Activated naive CD8-positive, alpha-beta T cell (primary cell): ENCODE data around the gene ANXA11.
A peak's percentile ranks its signal among the peaks of the same experiment; 100 is the strongest.
"Not testable (repeated sequence)": the region's sequence is repeated elsewhere in the genome, so short reads cannot be mapped to it uniquely, and the experiment has no call there.

ENCODE experiments used
- H3K27ac Mint-ChIP-seq: one replicate; pipeline ENCODE4 v1.8.0; 2021; ENCODE audit warnings: mixed read lengths
- H3K27me3 Mint-ChIP-seq: one replicate; pipeline ENCODE4 v1.8.0; 2021; ENCODE audit warnings: mixed read lengths
- H3K36me3 Mint-ChIP-seq: one replicate; pipeline ENCODE4 v1.8.0; 2021; ENCODE audit warnings: mixed read lengths
- H3K4me1 Mint-ChIP-seq: one replicate; pipeline ENCODE4 v1.8.0; 2021; ENCODE audit warnings: low read depth, mixed read lengths
- H3K4me3 Mint-ChIP-seq: one replicate; pipeline ENCODE4 v1.8.0; 2021; ENCODE audit warnings: mild to moderate bottlenecking, mixed read lengths
- H3K9me3 Mint-ChIP-seq: one replicate; pipeline ENCODE4 v1.8.0; 2021; ENCODE audit warnings: low read depth, mixed read lengths

Gene ANXA11

GRCh38 chr10:80154978-80155695 lies 50.2 kb downstream of the ANXA11 start:
- H3K4me3 Mint-ChIP-seq: no peak overlapping the region
- H3K27ac Mint-ChIP-seq: peak overlapping the region; percentile 59
- no peaks in the 10 kb centered on the region for H3K27me3 Mint-ChIP-seq
- H3K4me1 Mint-ChIP-seq: peaks cover 19% of the 10 kb centered on the region
- H3K9me3 Mint-ChIP-seq: no peaks in the 10 kb centered on the region
- peaks cover 27% of the 10 kb centered on the region for H3K36me3 Mint-ChIP-seq

GRCh38 chr10:80154626-80154977 lies 50.7 kb downstream of the ANXA11 start:
- peaks cover 19% of the 10 kb centered on the region for H3K4me1 Mint-ChIP-seq
- peak overlapping the region; percentile 7 for H3K27ac Mint-ChIP-seq
- no peaks in the 10 kb centered on the region for H3K27me3 Mint-ChIP-seq
- peaks cover 28% of the 10 kb centered on the region for H3K36me3 Mint-ChIP-seq
- H3K4me3 Mint-ChIP-seq: no peak overlapping the region
- H3K9me3 Mint-ChIP-seq: no peaks in the 10 kb centered on the region

- Mint-ChIP-seq H3K4me1 (peaks cover 16% of the 10 kb centered on the region), H3K27me3 (no peaks in the 10 kb centered on the region), H3K4me3 (no peak overlapping the region), H3K9me3 (no peaks in the 10 kb centered on the region), H3K36me3 (peaks cover 33% of the 10 kb centered on the region), H3K27ac (peak overlapping the region; percentile 78)
Measured at GRCh38 chr10:80153460-80153859, 51.9 kb downstream of the ANXA11 start.

GRCh38 chr10:80152820-80153219 lies 52.5 kb downstream of the ANXA11 start:
- H3K4me3 Mint-ChIP-seq: no peak overlapping the region
- peaks cover 15% of the 10 kb centered on the region for H3K4me1 Mint-ChIP-seq
- H3K27me3 Mint-ChIP-seq: no peaks in the 10 kb centered on the region
- H3K9me3 Mint-ChIP-seq: no peaks in the 10 kb centered on the region
- peak overlapping the region; percentile 73 for H3K27ac Mint-ChIP-seq
- peaks cover 33% of the 10 kb centered on the region for H3K36me3 Mint-ChIP-seq

GRCh38 chr10:80150172-80150571 lies 55.2 kb downstream of the ANXA11 start:
- no peak overlapping the region for H3K4me3 Mint-ChIP-seq
- H3K4me1 Mint-ChIP-seq: peaks cover 8% of the 10 kb centered on the region
- peak overlapping the region; percentile 72 for H3K27ac Mint-ChIP-seq
- H3K9me3 Mint-ChIP-seq: no peaks in the 10 kb centered on the region
- no peaks in the 10 kb centered on the region for H3K27me3 Mint-ChIP-seq
- peaks cover 31% of the 10 kb centered on the region for H3K36me3 Mint-ChIP-seq

- Mint-ChIP-seq H3K9me3 (no peaks in the 10 kb centered on the region), H3K27me3 (no peaks in the 10 kb centered on the region), H3K4me1 (peaks cover 15% of the 10 kb centered on the region), H3K36me3 (peaks cover 31% of the 10 kb centered on the region), H3K27ac (peak overlapping the region; percentile 16), H3K4me3 (no peak overlapping the region)
Measured at GRCh38 chr10:80149123-80149522, 56.2 kb downstream of the ANXA11 start.

GRCh38 chr10:80148166-80148805 lies 57.1 kb downstream of the ANXA11 start:
- Mint-ChIP-seq H3K27ac (peak overlapping the region; percentile 34), H3K27me3 (no peaks in the 10 kb centered on the region), H3K36me3 (peaks cover 29% of the 10 kb centered on the region), H3K4me3 (no peak overlapping the region), H3K4me1 (peaks cover 21% of the 10 kb centered on the region), H3K9me3 (no peaks in the 10 kb centered on the region)

- H3K27ac Mint-ChIP-seq: no peak overlapping the region
- no peak overlapping the region for H3K4me3 Mint-ChIP-seq
- H3K9me3 Mint-ChIP-seq: no peaks in the 10 kb centered on the region
- peaks cover 21% of the 10 kb centered on the region for H3K36me3 Mint-ChIP-seq
- no peaks in the 10 kb centered on the region for H3K27me3 Mint-ChIP-seq
- H3K4me1 Mint-ChIP-seq: peaks cover 19% of the 10 kb centered on the region
Measured at GRCh38 chr10:80146918-80147317, 58.4 kb downstream of the ANXA11 start.

GRCh38 chr10:80145406-80146308 lies 59.7 kb downstream of the ANXA11 start:
- Mint-ChIP-seq H3K36me3 (peaks cover 12% of the 10 kb centered on the region), H3K27ac (peak overlapping the region; percentile 55), H3K4me1 (peaks cover 17% of the 10 kb centered on the region), H3K4me3 (peak overlapping the region; percentile 17)
- not testable (repeated sequence) for H3K9me3 Mint-ChIP-seq, H3K27me3 Mint-ChIP-seq

- Mint-ChIP-seq H3K27ac (peak overlapping the region; percentile 79), H3K27me3 (no peaks in the 10 kb centered on the region), H3K4me3 (peak overlapping the region; percentile 81), H3K4me1 (peaks cover 17% of the 10 kb centered on the region), H3K36me3 (peaks cover 6% of the 10 kb centered on the region), H3K9me3 (no peaks in the 10 kb centered on the region)
Measured at GRCh38 chr10:80144696-80145131, 60.6 kb downstream of the ANXA11 start.

- Mint-ChIP-seq H3K27me3 (peaks cover under 1% of the 10 kb centered on the region), H3K9me3 (no peaks in the 10 kb centered on the region), H3K4me3 (peak overlapping the region; percentile 81), H3K36me3 (peaks cover 4% of the 10 kb centered on the region), H3K27ac (no peak overlapping the region), H3K4me1 (peaks cover 17% of the 10 kb centered on the region)
Measured at GRCh38 chr10:80144067-80144695, 61.2 kb downstream of the ANXA11 start.

GRCh38 chr10:80141696-80142460 lies 63.5 kb downstream of the ANXA11 start:
- Mint-ChIP-seq H3K36me3 (no peaks in the 10 kb centered on the region), H3K27me3 (peaks cover 5% of the 10 kb centered on the region), H3K4me1 (peaks cover 17% of the 10 kb centered on the region), H3K9me3 (no peaks in the 10 kb centered on the region), H3K27ac (no peak overlapping the region), H3K4me3 (no peak overlapping the region)

GRCh38 chr10:80140251-80140650 lies 65.1 kb downstream of the ANXA11 start:
- Mint-ChIP-seq H3K27ac (no peak overlapping the region), H3K27me3 (peaks cover 5% of the 10 kb centered on the region), H3K4me1 (peaks cover 14% of the 10 kb centered on the region), H3K4me3 (no peak overlapping the region), H3K9me3 (no peaks in the 10 kb centered on the region), H3K36me3 (no peaks in the 10 kb centered on the region)

- no peak overlapping the region for H3K27ac Mint-ChIP-seq
- peaks cover 7% of the 10 kb centered on the region for H3K4me1 Mint-ChIP-seq
- H3K36me3 Mint-ChIP-seq: no peaks in the 10 kb centered on the region
- H3K4me3 Mint-ChIP-seq: no peak overlapping the region
- no peaks in the 10 kb centered on the region for H3K9me3 Mint-ChIP-seq
- H3K27me3 Mint-ChIP-seq: peaks cover 5% of the 10 kb centered on the region
Measured at GRCh38 chr10:80139265-80139664, 66.1 kb downstream of the ANXA11 start.
